Uterus (tissue), 2 donors: ENCODE data around the gene TACSTD2.

Experiments used
- CTCF ChIP-seq, 4 experiments: fragments of 200-600 bp in 2 of 4; fragments of 450-650 bp in 2 of 4; sonication (generic) in 2 of 4; IDR thresholded peaks; one replicate each; pipeline ENCODE4 v1.5.1; 2016 to 2019; ENCODE audit warnings: antibody characterized with exemption in 4 of 4, mild to moderate bottlenecking in 2 of 4, moderate library complexity in 1 of 4
- POLR2A ChIP-seq, 2 donors: fragments of 450-650 bp; IDR thresholded peaks; one replicate each; pipeline ENCODE4 v1.6.1; 2016; ENCODE audit warnings: antibody characterized with exemption in 2 of 2, mild to moderate bottlenecking in 1 of 2, moderate library complexity in 1 of 2

GRCh38 chr1:58584082-58584895 is 7.2 kb upstream of the TACSTD2 start:
- no peak for TF ChIP-seq CTCF (IDR thresholded peaks at IDR 0.05)
- TF ChIP-seq POLR2A (IDR thresholded peaks at IDR 0.05): no peak
